Esophagus muscularis mucosa (tissue), 4 donors: ENCODE data around the gene RNF26. TPM values are rescaled to one million over a fixed set of nuclear protein-coding genes. Genes with fewer than 3 reads are reported as not detected.

Source experiments
- DNase-seq: peaks from one replicate; pipeline ENCODE4 v3.0.0-alpha.2; 2017; ENCODE audit errors: extremely low spot score
- H3K27ac ChIP-seq, 4 donors: fragments of 200-600 bp; sonication (generic); replicated peaks in 1 of 4; 1 replicate in 3 of 4; 2 replicates in 1 of 4; pipeline ENCODE4 v1.5.1; 2016 to 2019; ENCODE audit warnings: mild to moderate bottlenecking in 1 of 4
- H3K27me3 ChIP-seq, 4 donors: fragments of 200-600 bp; sonication (generic); one replicate each; pipeline versions ENCODE4 v1.5.1 to v1.6.0; 2016 to 2019
- H3K36me3 ChIP-seq, 4 donors: fragments of 200-600 bp; sonication (generic); one replicate each; pipeline ENCODE4 v1.5.1; 2016 to 2019
- H3K4me1 ChIP-seq, 4 donors: fragments of 200-600 bp; sonication (generic); one replicate each; pipeline ENCODE4 v1.5.1; 2016 to 2019
- H3K4me3 ChIP-seq, 4 donors: fragments of 200-600 bp; sonication (generic); 1 replicate in 2 of 4; 2 replicates in 2 of 4; pipeline ENCODE4 v1.5.1; 2016 to 2019; ENCODE audit warnings: mild to moderate bottlenecking in 4 of 4, moderate library complexity in 1 of 4
- H3K9me3 ChIP-seq, 4 donors: fragments of 200-600 bp; sonication (generic); 1 replicate in 3 of 4; 2 replicates in 1 of 4; pipeline ENCODE4 v1.5.1; 2016 to 2019
- EP300 ChIP-seq: sonication (generic); formaldehyde crosslinking; IDR thresholded peaks from one replicate; pipeline ENCODE4 v1.6.1; 2017; ENCODE audit warnings: antibody characterized with exemption
- POLR2A ChIP-seq: fragments of 450-650 bp; IDR thresholded peaks from one replicate; pipeline ENCODE4 v1.6.1; 2017; ENCODE audit warnings: antibody characterized with exemption, moderate library complexity, mild to moderate bottlenecking, low read depth
- POLR2AphosphoS5 ChIP-seq, 2 donors: sonication (generic); formaldehyde crosslinking; IDR thresholded peaks; one replicate each; pipeline ENCODE4 v1.6.1; 2017; ENCODE audit warnings: antibody characterized with exemption in 2 of 2
- WGBS: methylation state at CpG from one replicate; pipeline ENCODE4 v1.1.5; 2018; 5-methylcytosine and 5-hydroxymethylcytosine counted together
- intact Hi-C: fragments of 100-400 bp; cut with DNase I; formaldehyde crosslinking; loops from one replicate; pipeline ENCODE4 v1.15.1; 2023
- total RNA-seq, 4 donors: library from RNA; depleted of rRNA; stranded (reverse); fragments of >200 nt; gene quantifications; one replicate each; pipeline versions ENCODE4 v1.1.0 to v1.2.1, GENCODE V29; 2016
- TF ChIP-seq, protein P1 (sequence below), 3 experiments: fragments of 200-600 bp in 2 of 3; fragments of 450-650 bp in 1 of 3; sonication (generic) in 2 of 3; IDR thresholded peaks; one replicate each; pipeline ENCODE4 v1.5.1; 2017 to 2019; ENCODE audit warnings: antibody characterized with exemption in 3 of 3, mild to moderate bottlenecking in 2 of 3, moderate library complexity in 1 of 3

RNF26 gene
- total RNA-seq, 4 donors from 2014 or later = 14.2 to 33.2 (median 20.9) TPM

DNA sequence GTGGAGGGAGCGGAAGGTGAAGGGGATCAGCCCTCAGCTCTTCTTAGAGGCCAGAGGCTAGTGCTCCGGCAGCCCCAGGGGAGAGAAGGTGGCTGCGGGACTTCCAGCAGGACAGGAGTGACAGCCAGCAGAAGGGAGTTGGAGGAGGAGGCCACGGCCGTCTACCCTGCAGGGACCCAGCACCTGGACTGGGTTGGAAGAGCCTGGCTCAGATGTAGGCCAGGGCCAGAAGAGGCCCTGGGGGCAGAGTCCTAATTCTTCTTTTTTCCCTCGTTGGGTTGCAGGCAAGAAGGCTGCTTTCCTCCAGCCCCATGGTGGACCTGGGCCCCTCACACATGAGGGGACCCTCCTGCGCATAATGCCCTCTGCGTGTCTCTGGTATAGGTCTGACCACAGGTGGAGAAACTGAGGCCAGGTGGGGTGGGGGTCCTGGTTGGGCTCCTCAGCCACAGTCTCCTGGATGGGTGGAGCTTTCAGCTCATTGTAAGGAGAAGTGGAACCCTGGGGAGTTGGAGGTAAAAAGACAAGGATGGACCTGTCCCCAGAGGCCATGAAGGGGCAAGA lies 15.1 kb upstream of the RNF26 start:
- H3K36me3 ChIP-seq = peaks cover 0 to 10% (median 7%) of the 10 kb centered on the region in 4 donors
- peaks cover 73 to 97% (median 86%) of the 10 kb centered on the region in 4 donors for H3K4me1 ChIP-seq
- no peaks in the 10 kb centered on the region for H3K9me3 ChIP-seq
- intact Hi-C loops = no loop called here
- WGBS = 80% methylated on average over 4 of the region's 8 CpGs
- H3K27me3 ChIP-seq = no peaks in the 10 kb centered on the region
- TF ChIP-seq POLR2AphosphoS5 (IDR thresholded peaks at IDR 0.05) (no peak), POLR2A (no peak), EP300 (no peak)
- TF ChIP-seq, protein P1, sequence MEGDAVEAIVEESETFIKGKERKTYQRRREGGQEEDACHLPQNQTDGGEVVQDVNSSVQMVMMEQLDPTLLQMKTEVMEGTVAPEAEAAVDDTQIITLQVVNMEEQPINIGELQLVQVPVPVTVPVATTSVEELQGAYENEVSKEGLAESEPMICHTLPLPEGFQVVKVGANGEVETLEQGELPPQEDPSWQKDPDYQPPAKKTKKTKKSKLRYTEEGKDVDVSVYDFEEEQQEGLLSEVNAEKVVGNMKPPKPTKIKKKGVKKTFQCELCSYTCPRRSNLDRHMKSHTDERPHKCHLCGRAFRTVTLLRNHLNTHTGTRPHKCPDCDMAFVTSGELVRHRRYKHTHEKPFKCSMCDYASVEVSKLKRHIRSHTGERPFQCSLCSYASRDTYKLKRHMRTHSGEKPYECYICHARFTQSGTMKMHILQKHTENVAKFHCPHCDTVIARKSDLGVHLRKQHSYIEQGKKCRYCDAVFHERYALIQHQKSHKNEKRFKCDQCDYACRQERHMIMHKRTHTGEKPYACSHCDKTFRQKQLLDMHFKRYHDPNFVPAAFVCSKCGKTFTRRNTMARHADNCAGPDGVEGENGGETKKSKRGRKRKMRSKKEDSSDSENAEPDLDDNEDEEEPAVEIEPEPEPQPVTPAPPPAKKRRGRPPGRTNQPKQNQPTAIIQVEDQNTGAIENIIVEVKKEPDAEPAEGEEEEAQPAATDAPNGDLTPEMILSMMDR (IDR thresholded peaks at IDR 0.05) = no peak
- peak overlapping the region in 3 of 4 donors; percentile 16 to 79 (median 31) for H3K4me3 ChIP-seq
- H3K27ac ChIP-seq = peak overlapping the region; percentile 98 to 99 (median 98)
- no peak for DNase-seq

DNA sequence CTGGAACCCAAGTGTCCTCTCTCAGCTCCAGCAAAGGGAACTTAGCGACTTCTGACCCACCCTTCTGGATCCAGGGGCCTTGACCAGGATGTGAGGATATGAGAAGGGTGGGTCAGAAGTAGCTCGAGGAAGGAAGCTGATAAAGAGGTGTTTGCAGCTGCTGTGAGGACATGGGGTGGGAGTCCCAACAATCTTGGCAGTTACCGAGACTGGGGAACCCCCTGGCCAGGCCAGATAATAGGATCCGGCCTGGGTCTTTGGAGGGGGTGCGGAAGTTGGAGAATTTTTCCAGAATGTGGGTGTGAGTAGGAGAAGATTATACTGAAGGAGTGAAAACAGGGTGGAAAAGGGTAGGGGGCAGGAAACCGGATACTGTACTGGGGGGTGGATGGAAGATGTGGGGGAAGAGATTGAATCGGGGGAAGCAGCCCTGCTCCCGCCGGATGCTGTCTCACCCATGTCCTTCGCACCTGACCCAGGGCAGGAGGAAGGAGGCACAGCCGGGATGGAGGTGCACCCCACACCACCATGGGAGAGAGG lies 14.6 kb upstream of the RNF26 start:
- no peaks in the 10 kb centered on the region for H3K9me3 ChIP-seq
- TF ChIP-seq EP300 = no peak
- TF ChIP-seq POLR2A = no peak
- peak in 1 of 2 donors; percentile 17 for TF ChIP-seq POLR2AphosphoS5 (IDR thresholded peaks at IDR 0.05)
- TF ChIP-seq, protein P1 (IDR thresholded peaks at IDR 0.05) = no peak
- intact Hi-C loops = loop anchor here (5.0 kb wide), 1 partner anchor 112 kb away; the partner anchor contains the start of gene CBL
- H3K4me1 ChIP-seq = peaks cover 73 to 92% (median 81%) of the 10 kb centered on the region in 4 donors
- H3K36me3 ChIP-seq = peaks cover 0 to 4% (median 1%) of the 10 kb centered on the region in 4 donors
- DNase-seq = no peak
- 53% methylated on average over 11 of the region's 11 CpGs for WGBS
- peak overlapping the region; percentile 98 to 99 (median 98) for H3K27ac ChIP-seq
- no peaks in the 10 kb centered on the region for H3K27me3 ChIP-seq
- peak overlapping the region; percentile 55 to 64 (median 58) for H3K4me3 ChIP-seq

DNA sequence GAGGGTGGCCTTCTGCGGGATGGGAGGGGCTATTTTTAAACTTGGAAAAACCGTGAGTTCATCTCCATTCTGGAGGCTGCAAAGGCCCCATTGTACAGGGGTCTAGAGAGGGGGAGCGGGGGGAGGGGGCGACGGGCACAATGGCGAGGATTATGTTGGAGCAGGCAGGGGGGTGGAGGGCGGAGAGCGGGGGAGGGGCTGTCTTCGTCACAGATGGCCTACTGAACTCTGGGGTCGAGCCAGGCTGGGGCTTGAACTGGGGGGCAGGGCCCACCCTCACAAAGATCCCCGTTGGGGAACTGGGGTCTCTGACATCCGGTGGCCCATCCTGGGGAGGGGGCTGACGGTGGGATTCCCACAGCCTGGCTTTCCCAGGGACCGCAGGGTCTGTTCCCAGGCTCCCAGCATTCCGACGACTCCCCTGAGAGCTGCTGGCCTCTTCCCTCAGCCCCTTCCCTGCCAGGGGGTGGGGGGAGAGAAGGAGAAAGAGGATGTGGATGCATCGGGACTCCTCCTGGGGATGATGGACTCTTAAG lies 14.0 kb upstream of the RNF26 start:
- Histone ChIP-seq H3K36me3 (no peaks in the 10 kb centered on the region), H3K4me3 (peak overlapping the region; percentile 55 to 64 (median 58)), H3K27me3 (no peaks in the 10 kb centered on the region), H3K9me3 (no peaks in the 10 kb centered on the region), H3K27ac (peak overlapping the region; percentile 98 to 99 (median 98)), H3K4me1 (peaks cover 68 to 86% (median 75%) of the 10 kb centered on the region in 4 donors)
- peak; percentile 86 for DNase-seq
- WGBS = 26% methylated on average over 17 of the region's 17 CpGs
- TF ChIP-seq, protein P1 (IDR thresholded peaks at IDR 0.05) = no peak
- TF ChIP-seq EP300 = no peak
- no peak for TF ChIP-seq POLR2A
- no peak for TF ChIP-seq POLR2AphosphoS5 (IDR thresholded peaks at IDR 0.05)
- intact Hi-C loops = loop anchor here (5.0 kb wide), 1 partner anchor 113 kb away; the partner anchor contains the start of gene CBL

DNA sequence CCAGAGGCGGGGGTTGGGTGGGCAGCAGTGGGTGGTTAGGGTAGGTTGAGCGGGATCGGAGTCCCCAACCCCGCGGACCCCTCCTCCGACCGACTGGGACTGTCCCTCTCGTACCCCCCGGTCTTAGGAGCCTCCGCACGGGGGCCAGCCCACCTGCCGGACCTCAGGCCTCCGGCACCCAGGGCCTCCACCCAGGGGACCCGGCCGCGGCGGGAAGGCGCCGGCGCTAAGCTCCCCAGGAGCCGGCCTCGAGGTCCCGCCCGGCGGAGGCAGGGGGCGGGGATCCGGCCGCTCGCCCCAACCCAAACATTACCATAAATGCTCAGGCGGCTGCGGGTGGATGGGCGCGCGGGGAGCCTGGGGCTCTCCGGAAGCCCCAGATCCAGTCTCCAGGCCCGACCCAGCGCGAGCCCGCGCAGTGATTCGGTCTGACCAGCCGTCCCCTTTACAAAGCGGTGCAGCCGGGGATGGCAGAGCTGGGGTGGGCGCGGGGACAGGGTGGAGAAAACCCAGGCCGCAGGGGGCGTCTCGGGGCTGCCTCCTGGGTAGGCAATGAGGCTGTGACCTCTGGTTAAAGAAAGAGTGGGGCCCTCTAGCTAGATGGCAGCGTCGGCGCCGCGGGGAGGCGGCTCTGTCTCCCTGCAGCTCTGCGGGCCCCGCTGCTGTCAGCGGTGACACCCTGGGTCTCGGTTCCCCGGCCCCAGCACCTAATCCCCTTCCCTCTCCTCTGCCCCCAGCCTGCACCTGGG lies 13.4 kb upstream of the RNF26 start:
- peak; percentile 92 for DNase-seq
- WGBS = 9% methylated on average over 33 of the region's 60 CpGs
- intact Hi-C loops = loop anchor here (5.0 kb wide), 1 partner anchor 114 kb away; the partner anchor contains the start of gene CBL

More for the DNA sequence above, 13.4 kb upstream of the RNF26 start:
- peak overlapping the region; percentile 98 to 99 (median 98) for H3K27ac ChIP-seq
- H3K36me3 ChIP-seq = no peaks in the 10 kb centered on the region
- no peaks in the 10 kb centered on the region for H3K9me3 ChIP-seq
- H3K27me3 ChIP-seq = no peaks in the 10 kb centered on the region
- peak; percentile 84 to 96 for TF ChIP-seq POLR2AphosphoS5 (IDR thresholded peaks at IDR 0.05)
- TF ChIP-seq, protein P1 (IDR thresholded peaks at IDR 0.05) = no peak
- TF ChIP-seq POLR2A = peak; percentile 70
- H3K4me1 ChIP-seq = peaks cover 61 to 80% (median 70%) of the 10 kb centered on the region in 4 donors
- peak overlapping the region; percentile 55 to 64 (median 58) for H3K4me3 ChIP-seq
